ENCODE results near the gene SUPT3H.

Gene SUPT3H

GRCh38 chr6:45377554-45378333 is at the start of gene SUPT3H:
Gene SUPT3H (minus strand): TSS chr6:45377934.
- DNase-seq = peak; percentile 87

GRCh38 chr6:45426251-45426650 is 48.5 kb upstream of the SUPT3H start:
- no peak for DNase-seq

GRCh38 chr6:45424451-45424861 is 46.7 kb upstream of the SUPT3H start:
- no peak for DNase-seq

- no peak for DNase-seq
Observed at GRCh38 chr6:45423824-45424450, 46.2 kb upstream of the SUPT3H start.

GRCh38 chr6:45423111-45423823 is 45.5 kb upstream of the SUPT3H start:
- DNase-seq = no peak

- peak; percentile 12 for DNase-seq
Observed at GRCh38 chr6:45422503-45423110, 44.9 kb upstream of the SUPT3H start.

GRCh38 chr6:45421709-45422502 is 44.2 kb upstream of the SUPT3H start:
- DNase-seq = peak; percentile 28

- DNase-seq = no peak
Observed at GRCh38 chr6:45420909-45421708, 43.4 kb upstream of the SUPT3H start.

- no peak for DNase-seq
Observed at GRCh38 chr6:45420083-45420908, 42.6 kb upstream of the SUPT3H start.

- DNase-seq = no peak
Observed at GRCh38 chr6:45419571-45420082, 41.9 kb upstream of the SUPT3H start.

GRCh38 chr6:45417436-45417835 is 39.7 kb upstream of the SUPT3H start:
- no peak for DNase-seq

- no peak for DNase-seq
Observed at GRCh38 chr6:45416700-45417099, 39.0 kb upstream of the SUPT3H start.

- no peak for DNase-seq
Observed at GRCh38 chr6:45415788-45416518, 38.2 kb upstream of the SUPT3H start.

- no peak for DNase-seq
Observed at GRCh38 chr6:45415315-45415714, 37.6 kb upstream of the SUPT3H start.

GRCh38 chr6:45411959-45412358 is 34.2 kb upstream of the SUPT3H start:
- no peak for DNase-seq

GRCh38 chr6:45400021-45400420 is 22.3 kb upstream of the SUPT3H start:
- DNase-seq = no peak

GRCh38 chr6:45398075-45398813 is 20.5 kb upstream of the SUPT3H start:
- no peak for DNase-seq

- no peak for DNase-seq
Observed at GRCh38 chr6:45394586-45395095, 16.9 kb upstream of the SUPT3H start.

- no peak for DNase-seq
Observed at GRCh38 chr6:45388328-45388727, 10.6 kb upstream of the SUPT3H start.

Measured in NCI-H146 (cell line).